ENCODE data around the gene VIM.

DNA sequence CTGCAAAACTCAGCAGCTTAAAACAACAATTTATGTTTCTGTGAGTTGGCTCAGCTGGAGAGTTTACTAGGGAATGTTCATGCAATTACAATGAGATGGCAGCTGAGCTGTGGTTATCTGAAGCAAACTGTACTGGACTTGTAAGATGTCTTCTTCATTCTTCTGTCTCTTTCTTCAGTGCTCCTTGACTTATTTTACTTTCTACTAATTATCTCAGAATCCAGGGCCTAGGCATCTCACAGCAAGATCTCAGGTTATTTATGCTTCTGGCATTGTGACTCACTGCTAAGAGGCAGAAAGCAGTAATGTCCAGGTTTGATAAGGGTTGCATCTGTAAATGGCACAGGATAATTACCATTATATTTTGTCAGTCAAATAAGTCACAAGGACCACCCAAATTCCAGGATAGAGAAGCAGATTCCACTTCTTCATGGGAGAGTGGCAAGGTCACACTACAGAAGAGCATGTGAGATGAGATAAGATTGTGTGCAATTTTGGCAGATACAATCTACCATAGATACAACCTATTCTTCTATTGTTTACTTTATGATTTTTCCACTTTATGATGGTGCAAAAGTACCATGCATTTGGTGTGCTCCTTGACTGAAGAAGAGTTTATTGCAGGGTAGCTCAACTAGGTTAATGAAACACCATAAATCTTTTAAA is 16.8 kb downstream of the VIM start:
- TF ChIP-seq, protein P1, sequence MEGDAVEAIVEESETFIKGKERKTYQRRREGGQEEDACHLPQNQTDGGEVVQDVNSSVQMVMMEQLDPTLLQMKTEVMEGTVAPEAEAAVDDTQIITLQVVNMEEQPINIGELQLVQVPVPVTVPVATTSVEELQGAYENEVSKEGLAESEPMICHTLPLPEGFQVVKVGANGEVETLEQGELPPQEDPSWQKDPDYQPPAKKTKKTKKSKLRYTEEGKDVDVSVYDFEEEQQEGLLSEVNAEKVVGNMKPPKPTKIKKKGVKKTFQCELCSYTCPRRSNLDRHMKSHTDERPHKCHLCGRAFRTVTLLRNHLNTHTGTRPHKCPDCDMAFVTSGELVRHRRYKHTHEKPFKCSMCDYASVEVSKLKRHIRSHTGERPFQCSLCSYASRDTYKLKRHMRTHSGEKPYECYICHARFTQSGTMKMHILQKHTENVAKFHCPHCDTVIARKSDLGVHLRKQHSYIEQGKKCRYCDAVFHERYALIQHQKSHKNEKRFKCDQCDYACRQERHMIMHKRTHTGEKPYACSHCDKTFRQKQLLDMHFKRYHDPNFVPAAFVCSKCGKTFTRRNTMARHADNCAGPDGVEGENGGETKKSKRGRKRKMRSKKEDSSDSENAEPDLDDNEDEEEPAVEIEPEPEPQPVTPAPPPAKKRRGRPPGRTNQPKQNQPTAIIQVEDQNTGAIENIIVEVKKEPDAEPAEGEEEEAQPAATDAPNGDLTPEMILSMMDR (IDR thresholded peaks at IDR 0.05): no peak
- no peak for TF ChIP-seq POLR2A (IDR thresholded peaks at IDR 0.05)

Data from sigmoid colon (tissue), 3 donors.